ENCODE measurements around the gene PBX2.

- no peak for TF ChIP-seq POLR2A (IDR thresholded peaks at IDR 0.05)
- TF ChIP-seq, protein P1, sequence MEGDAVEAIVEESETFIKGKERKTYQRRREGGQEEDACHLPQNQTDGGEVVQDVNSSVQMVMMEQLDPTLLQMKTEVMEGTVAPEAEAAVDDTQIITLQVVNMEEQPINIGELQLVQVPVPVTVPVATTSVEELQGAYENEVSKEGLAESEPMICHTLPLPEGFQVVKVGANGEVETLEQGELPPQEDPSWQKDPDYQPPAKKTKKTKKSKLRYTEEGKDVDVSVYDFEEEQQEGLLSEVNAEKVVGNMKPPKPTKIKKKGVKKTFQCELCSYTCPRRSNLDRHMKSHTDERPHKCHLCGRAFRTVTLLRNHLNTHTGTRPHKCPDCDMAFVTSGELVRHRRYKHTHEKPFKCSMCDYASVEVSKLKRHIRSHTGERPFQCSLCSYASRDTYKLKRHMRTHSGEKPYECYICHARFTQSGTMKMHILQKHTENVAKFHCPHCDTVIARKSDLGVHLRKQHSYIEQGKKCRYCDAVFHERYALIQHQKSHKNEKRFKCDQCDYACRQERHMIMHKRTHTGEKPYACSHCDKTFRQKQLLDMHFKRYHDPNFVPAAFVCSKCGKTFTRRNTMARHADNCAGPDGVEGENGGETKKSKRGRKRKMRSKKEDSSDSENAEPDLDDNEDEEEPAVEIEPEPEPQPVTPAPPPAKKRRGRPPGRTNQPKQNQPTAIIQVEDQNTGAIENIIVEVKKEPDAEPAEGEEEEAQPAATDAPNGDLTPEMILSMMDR (IDR thresholded peaks at IDR 0.05): no peak
These were observed 40.8 kb downstream of the PBX2 start for GRCh38 chr6:32149092-32149755.

All from lower leg skin (tissue), 3 donors.